SK-N-MC (cell line): ENCODE measurements around the gene TRPM2.

ENCODE experiments used
- EZH2 ChIP-seq: fragments of 200-600 bp; sonication (generic); IDR thresholded peaks from one replicate; pipeline ENCODE4 v1.6.1; 2017; ENCODE audit warnings: antibody characterized with exemption
- FOXP2 ChIP-seq: optimal IDR thresholded peaks from 2 replicates; pipeline ENCODE3; 2011; ENCODE audit warnings: mild to moderate bottlenecking, moderate library complexity; ENCODE audit not compliant: insufficient read depth; ENCODE audit errors: extremely low read length, control extremely low read depth
- POLR2AphosphoS5 ChIP-seq: IDR thresholded peaks from 2 replicates; pipeline ENCODE4 v1.6.1; 2012; ENCODE audit warnings: mild to moderate bottlenecking, low read depth, low read length, borderline replicate concordance

DNA sequence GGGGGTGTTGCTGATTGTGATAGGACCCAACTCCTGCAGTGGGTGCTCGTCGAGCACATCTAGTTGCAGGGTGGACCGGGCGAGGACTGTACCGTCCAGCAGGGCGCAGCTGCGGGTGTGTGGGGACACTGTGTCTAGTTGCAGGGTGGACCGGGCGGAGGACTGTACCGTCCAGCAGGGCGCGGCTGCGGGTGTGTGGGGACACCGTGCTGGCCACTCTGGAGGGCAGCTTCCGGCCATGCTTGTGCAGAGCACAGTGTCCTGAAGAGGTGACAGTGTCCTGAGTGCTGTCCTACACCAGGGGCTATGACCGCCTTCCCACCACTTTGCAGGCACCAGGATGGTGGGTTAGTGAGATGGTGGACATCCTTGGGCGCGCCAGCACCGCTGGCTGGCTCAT lies 4.6 kb upstream of the TRPM2 start:
- TF ChIP-seq EZH2 (no peak), POLR2AphosphoS5 (no peak), FOXP2 (no peak)
